K562 (cell line): Measurements from ENCODE around the gene PUS10.

Source experiments
- EZH2 ChIP-seq: IDR thresholded peaks from 2 replicates; pipeline ENCODE4 v1.6.1; 2012; ENCODE audit warnings: low read depth, mild to moderate bottlenecking, inconsistent platforms, low read length, borderline replicate concordance
- HDAC2 ChIP-seq: fragments of 450-650 bp; IDR thresholded peaks from 2 replicates; pipeline ENCODE4 v1.6.1; 2016; ENCODE audit warnings: mild to moderate bottlenecking
- JUN ChIP-seq, 2 experiments: sonication (generic) in 1 of 2; formaldehyde crosslinking in 1 of 2; IDR thresholded peaks; 2 replicates each; pipeline versions ENCODE4 v1.6.1 to v1.8.0; 2012 to 2022; ENCODE audit warnings: borderline replicate concordance in 2 of 2, mild to moderate bottlenecking in 2 of 2, improper control_type of control experiment in 1 of 2, low read depth in 1 of 2, low read length in 1 of 2, missing genetic modification reagents in 1 of 2
- JUND ChIP-seq, 2 experiments: IDR thresholded peaks; 2 replicates in 1 of 2; 3 replicates in 1 of 2; pipeline ENCODE4 v1.6.1; 2011; ENCODE audit warnings: borderline replicate concordance in 2 of 2, low read depth in 2 of 2, low read length in 2 of 2, improper control_type of control experiment in 1 of 2, missing biosample characterization in 1 of 2, missing genetic modification characterization in 1 of 2, missing genetic modification reagents in 1 of 2
- SMARCA4 ChIP-seq: fragments of 450-650 bp; IDR thresholded peaks from 2 replicates; pipeline ENCODE4 v1.6.1; 2016
- SMC3 ChIP-seq: conservative IDR thresholded peaks from 2 replicates; pipeline ENCODE4 v1.6.1; 2011; ENCODE audit warnings: low read depth, low read length, improper control_type of control experiment; ENCODE audit not compliant: insufficient read depth
- ZKSCAN8 ChIP-seq: fragments of 200-800 bp; sonication (Bioruptor generic); IDR thresholded peaks from 2 replicates; pipeline ENCODE4 v1.6.1; 2016; ENCODE audit warnings: missing genetic modification characterization, missing compliant biosample characterization
- ZNF324 ChIP-seq: fragments of 250-450 bp; sonication (Bioruptor Pico); IDR thresholded peaks from 2 replicates; pipeline ENCODE4 v1.4.0; 2020; ENCODE audit warnings: mild to moderate bottlenecking
- ZSCAN29 ChIP-seq: fragments of 450-650 bp; IDR thresholded peaks from 2 replicates; pipeline ENCODE4 v1.6.1; 2017
- TF ChIP-seq, protein P1 (sequence below): sonication (generic); formaldehyde crosslinking; IDR thresholded peaks from 2 replicates; pipeline ENCODE4 v1.8.0; 2022; ENCODE audit warnings: mild to moderate bottlenecking, low read depth, missing genetic modification reagents
- TF ChIP-seq, protein P2 (sequence below): fragments of 250-450 bp; sonication (Bioruptor Pico); IDR thresholded peaks from 2 replicates; pipeline ENCODE4 v1.8.0; 2021; ENCODE audit warnings: borderline replicate concordance, mild to moderate bottlenecking, moderate library complexity; ENCODE audit not compliant: poor library complexity, severe bottlenecking
- TF ChIP-seq, protein P3 (sequence below): fragments of 250-450 bp; sonication (Bioruptor Pico); IDR thresholded peaks from 2 replicates; pipeline ENCODE4 v1.5.0; 2020; ENCODE audit warnings: mild to moderate bottlenecking
- TF ChIP-seq, protein P4 (sequence below): fragments of 200-600 bp; sonication (generic); IDR thresholded peaks from one replicate; pipeline ENCODE4 v1.6.1; 2012; ENCODE audit warnings: mild to moderate bottlenecking, low read depth, low read length, inconsistent platforms

DNA sequence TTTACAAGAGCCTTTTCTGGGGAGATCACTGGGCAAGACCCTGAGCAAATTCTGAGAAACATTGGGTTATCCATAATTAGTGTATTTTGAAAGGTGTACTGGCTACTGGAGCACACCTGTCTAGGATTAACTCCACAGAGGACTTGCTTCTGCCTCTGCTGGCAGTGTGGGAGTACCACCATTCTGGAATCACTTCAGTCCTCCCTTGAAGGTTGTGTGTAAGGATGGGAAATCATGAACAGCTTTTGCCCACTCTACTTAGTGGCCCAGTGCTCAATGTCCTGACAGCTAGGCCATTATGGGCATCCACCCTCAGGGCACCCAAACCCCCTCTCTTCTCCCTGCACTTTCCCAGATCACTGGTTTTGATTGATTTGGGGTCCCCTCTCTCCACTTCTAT lies 39.5 kb upstream of the PUS10 start:
- no peak for TF ChIP-seq HDAC2
- TF ChIP-seq JUND (IDR thresholded peaks at IDR 0.05; ENCODE audit: borderline replicate concordance, low read depth, low read length): no peak
- no peak for TF ChIP-seq JUND (tag; IDR thresholded peaks at IDR 0.05; ENCODE audit: borderline replicate concordance, low read depth, low read length)
- TF ChIP-seq ZSCAN29: no peak
- TF ChIP-seq SMC3: no peak
- TF ChIP-seq ZNF324 (CRISPR knock-in tag): no peak
- TF ChIP-seq, protein P1, sequence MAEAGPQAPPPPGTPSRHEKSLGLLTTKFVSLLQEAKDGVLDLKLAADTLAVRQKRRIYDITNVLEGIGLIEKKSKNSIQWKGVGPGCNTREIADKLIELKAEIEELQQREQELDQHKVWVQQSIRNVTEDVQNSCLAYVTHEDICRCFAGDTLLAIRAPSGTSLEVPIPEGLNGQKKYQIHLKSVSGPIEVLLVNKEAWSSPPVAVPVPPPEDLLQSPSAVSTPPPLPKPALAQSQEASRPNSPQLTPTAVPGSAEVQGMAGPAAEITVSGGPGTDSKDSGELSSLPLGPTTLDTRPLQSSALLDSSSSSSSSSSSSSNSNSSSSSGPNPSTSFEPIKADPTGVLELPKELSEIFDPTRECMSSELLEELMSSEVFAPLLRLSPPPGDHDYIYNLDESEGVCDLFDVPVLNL (CRISPR knock-in tag): no peak
- TF ChIP-seq, protein P2, sequence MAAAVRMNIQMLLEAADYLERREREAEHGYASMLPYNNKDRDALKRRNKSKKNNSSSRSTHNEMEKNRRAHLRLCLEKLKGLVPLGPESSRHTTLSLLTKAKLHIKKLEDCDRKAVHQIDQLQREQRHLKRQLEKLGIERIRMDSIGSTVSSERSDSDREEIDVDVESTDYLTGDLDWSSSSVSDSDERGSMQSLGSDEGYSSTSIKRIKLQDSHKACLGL (CRISPR knock-in tag): no peak
- no peak for TF ChIP-seq JUN (IDR thresholded peaks at IDR 0.05; ENCODE audit: borderline replicate concordance, low read depth, low read length)
- TF ChIP-seq JUN (CRISPR knock-in tag; IDR thresholded peaks at IDR 0.05; ENCODE audit: borderline replicate concordance): no peak
- TF ChIP-seq SMARCA4: no peak
- no peak for TF ChIP-seq EZH2
- TF ChIP-seq ZKSCAN8 (CRISPR knock-in tag): no peak
- TF ChIP-seq, protein P3, sequence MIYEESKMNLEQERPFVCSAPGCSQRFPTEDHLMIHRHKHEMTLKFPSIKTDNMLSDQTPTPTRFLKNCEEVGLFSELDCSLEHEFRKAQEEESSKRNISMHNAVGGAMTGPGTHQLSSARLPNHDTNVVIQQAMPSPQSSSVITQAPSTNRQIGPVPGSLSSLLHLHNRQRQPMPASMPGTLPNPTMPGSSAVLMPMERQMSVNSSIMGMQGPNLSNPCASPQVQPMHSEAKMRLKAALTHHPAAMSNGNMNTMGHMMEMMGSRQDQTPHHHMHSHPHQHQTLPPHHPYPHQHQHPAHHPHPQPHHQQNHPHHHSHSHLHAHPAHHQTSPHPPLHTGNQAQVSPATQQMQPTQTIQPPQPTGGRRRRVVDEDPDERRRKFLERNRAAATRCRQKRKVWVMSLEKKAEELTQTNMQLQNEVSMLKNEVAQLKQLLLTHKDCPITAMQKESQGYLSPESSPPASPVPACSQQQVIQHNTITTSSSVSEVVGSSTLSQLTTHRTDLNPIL (CRISPR knock-in tag): no peak
- TF ChIP-seq, protein P4, sequence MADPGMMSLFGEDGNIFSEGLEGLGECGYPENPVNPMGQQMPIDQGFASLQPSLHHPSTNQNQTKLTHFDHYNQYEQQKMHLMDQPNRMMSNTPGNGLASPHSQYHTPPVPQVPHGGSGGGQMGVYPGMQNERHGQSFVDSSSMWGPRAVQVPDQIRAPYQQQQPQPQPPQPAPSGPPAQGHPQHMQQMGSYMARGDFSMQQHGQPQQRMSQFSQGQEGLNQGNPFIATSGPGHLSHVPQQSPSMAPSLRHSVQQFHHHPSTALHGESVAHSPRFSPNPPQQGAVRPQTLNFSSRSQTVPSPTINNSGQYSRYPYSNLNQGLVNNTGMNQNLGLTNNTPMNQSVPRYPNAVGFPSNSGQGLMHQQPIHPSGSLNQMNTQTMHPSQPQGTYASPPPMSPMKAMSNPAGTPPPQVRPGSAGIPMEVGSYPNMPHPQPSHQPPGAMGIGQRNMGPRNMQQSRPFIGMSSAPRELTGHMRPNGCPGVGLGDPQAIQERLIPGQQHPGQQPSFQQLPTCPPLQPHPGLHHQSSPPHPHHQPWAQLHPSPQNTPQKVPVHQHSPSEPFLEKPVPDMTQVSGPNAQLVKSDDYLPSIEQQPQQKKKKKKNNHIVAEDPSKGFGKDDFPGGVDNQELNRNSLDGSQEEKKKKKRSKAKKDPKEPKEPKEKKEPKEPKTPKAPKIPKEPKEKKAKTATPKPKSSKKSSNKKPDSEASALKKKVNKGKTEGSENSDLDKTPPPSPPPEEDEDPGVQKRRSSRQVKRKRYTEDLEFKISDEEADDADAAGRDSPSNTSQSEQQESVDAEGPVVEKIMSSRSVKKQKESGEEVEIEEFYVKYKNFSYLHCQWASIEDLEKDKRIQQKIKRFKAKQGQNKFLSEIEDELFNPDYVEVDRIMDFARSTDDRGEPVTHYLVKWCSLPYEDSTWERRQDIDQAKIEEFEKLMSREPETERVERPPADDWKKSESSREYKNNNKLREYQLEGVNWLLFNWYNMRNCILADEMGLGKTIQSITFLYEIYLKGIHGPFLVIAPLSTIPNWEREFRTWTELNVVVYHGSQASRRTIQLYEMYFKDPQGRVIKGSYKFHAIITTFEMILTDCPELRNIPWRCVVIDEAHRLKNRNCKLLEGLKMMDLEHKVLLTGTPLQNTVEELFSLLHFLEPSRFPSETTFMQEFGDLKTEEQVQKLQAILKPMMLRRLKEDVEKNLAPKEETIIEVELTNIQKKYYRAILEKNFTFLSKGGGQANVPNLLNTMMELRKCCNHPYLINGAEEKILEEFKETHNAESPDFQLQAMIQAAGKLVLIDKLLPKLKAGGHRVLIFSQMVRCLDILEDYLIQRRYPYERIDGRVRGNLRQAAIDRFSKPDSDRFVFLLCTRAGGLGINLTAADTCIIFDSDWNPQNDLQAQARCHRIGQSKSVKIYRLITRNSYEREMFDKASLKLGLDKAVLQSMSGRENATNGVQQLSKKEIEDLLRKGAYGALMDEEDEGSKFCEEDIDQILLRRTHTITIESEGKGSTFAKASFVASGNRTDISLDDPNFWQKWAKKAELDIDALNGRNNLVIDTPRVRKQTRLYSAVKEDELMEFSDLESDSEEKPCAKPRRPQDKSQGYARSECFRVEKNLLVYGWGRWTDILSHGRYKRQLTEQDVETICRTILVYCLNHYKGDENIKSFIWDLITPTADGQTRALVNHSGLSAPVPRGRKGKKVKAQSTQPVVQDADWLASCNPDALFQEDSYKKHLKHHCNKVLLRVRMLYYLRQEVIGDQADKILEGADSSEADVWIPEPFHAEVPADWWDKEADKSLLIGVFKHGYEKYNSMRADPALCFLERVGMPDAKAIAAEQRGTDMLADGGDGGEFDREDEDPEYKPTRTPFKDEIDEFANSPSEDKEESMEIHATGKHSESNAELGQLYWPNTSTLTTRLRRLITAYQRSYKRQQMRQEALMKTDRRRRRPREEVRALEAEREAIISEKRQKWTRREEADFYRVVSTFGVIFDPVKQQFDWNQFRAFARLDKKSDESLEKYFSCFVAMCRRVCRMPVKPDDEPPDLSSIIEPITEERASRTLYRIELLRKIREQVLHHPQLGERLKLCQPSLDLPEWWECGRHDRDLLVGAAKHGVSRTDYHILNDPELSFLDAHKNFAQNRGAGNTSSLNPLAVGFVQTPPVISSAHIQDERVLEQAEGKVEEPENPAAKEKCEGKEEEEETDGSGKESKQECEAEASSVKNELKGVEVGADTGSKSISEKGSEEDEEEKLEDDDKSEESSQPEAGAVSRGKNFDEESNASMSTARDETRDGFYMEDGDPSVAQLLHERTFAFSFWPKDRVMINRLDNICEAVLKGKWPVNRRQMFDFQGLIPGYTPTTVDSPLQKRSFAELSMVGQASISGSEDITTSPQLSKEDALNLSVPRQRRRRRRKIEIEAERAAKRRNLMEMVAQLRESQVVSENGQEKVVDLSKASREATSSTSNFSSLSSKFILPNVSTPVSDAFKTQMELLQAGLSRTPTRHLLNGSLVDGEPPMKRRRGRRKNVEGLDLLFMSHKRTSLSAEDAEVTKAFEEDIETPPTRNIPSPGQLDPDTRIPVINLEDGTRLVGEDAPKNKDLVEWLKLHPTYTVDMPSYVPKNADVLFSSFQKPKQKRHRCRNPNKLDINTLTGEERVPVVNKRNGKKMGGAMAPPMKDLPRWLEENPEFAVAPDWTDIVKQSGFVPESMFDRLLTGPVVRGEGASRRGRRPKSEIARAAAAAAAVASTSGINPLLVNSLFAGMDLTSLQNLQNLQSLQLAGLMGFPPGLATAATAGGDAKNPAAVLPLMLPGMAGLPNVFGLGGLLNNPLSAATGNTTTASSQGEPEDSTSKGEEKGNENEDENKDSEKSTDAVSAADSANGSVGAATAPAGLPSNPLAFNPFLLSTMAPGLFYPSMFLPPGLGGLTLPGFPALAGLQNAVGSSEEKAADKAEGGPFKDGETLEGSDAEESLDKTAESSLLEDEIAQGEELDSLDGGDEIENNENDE: no peak
